ENCODE data around the gene CCDC60.

- TF ChIP-seq CTCF (IDR thresholded peaks at IDR 0.05; ENCODE audit: low read depth, low read length) (no peak), EZH2phosphoT487 (IDR thresholded peaks at IDR 0.05; ENCODE audit: low read depth) (no peak)
Measured at GRCh38 chr12:119440803-119441360, 106.4 kb downstream of the CCDC60 start.
